Tibial nerve (tissue), 4 donors: ENCODE results near the gene RPA1. TPM values are rescaled to one million over a fixed set of nuclear protein-coding genes. Genes with fewer than 3 reads are reported as not detected.
A peak's percentile ranks its signal among the peaks of the same experiment; 100 is the strongest.

Source experiments
- DNase-seq, 2 donors: peaks; one replicate each; pipeline ENCODE4 v3.0.0-alpha.2; 2019; ENCODE audit warnings: low spot score in 2 of 2
- H3K27ac ChIP-seq, 4 donors: fragments of 200-600 bp; sonication (generic) in 3 of 4; one replicate each; pipeline ENCODE4 v1.5.1; 2017 to 2019; ENCODE audit warnings: mild to moderate bottlenecking in 1 of 4
- H3K27me3 ChIP-seq, 2 donors: fragments of 200-600 bp; sonication (generic) in 1 of 2; one replicate each; pipeline versions ENCODE4 v1.5.1 to v1.6.0; 2017 to 2019
- H3K36me3 ChIP-seq, 3 donors: fragments of 200-600 bp; sonication (generic); one replicate each; pipeline ENCODE4 v1.5.1; 2018 to 2019
- H3K4me1 ChIP-seq, 4 donors: fragments of 200-600 bp; sonication (generic) in 3 of 4; one replicate each; pipeline ENCODE4 v1.5.1; 2017 to 2019
- H3K4me3 ChIP-seq, 4 donors: fragments of 200-600 bp; sonication (generic) in 3 of 4; one replicate each; pipeline ENCODE4 v1.5.1; 2017 to 2019; ENCODE audit warnings: mild to moderate bottlenecking in 1 of 4, moderate library complexity in 1 of 4
- H3K9me3 ChIP-seq, 4 donors: fragments of 200-600 bp; sonication (generic) in 3 of 4; one replicate each; pipeline ENCODE4 v1.5.1; 2017 to 2019
- CTCF ChIP-seq, 5 experiments: fragments of 200-600 bp in 3 of 5; fragments of 450-650 bp in 2 of 5; sonication (generic) in 3 of 5; IDR thresholded peaks; one replicate each; pipeline ENCODE4 v1.5.1; 2016 to 2019; ENCODE audit warnings: antibody characterized with exemption in 5 of 5, mild to moderate bottlenecking in 3 of 5, moderate library complexity in 2 of 5
- EP300 ChIP-seq, 2 donors: sonication (generic); formaldehyde crosslinking; IDR thresholded peaks; one replicate each; pipeline ENCODE4 v1.6.1; 2017; ENCODE audit warnings: antibody characterized with exemption in 2 of 2, mild to moderate bottlenecking in 1 of 2
- POLR2A ChIP-seq, 2 donors: fragments of 450-650 bp; IDR thresholded peaks; one replicate each; pipeline ENCODE4 v1.6.1; 2017; ENCODE audit warnings: antibody characterized with exemption in 2 of 2, mild to moderate bottlenecking in 2 of 2, moderate library complexity in 2 of 2
- WGBS, 2 donors: methylation state at CpG; one replicate each; pipeline ENCODE4 v1.1.5; 2018; 5-methylcytosine and 5-hydroxymethylcytosine counted together
- total RNA-seq, 4 donors: library from RNA; depleted of rRNA; stranded (reverse); fragments of >200 nt; gene quantifications; one replicate each; pipeline ENCODE4 v1.1.0, GENCODE V29; 2016

RPA1 gene
- total RNA-seq, 4 donors from 2014 or later: 18.0 to 31.0 (median 26.7) TPM

- Histone ChIP-seq H3K9me3 (no peaks in the 10 kb centered on the region), H3K4me3 (no peak overlapping the region), H3K27ac (no peak overlapping the region), H3K36me3 (peaks cover 0 to 29% (median 0%) of the 10 kb centered on the region in 3 donors), H3K27me3 (no peaks in the 10 kb centered on the region), H3K4me1 (no peaks in the 10 kb centered on the region)
- TF ChIP-seq CTCF (IDR thresholded peaks at IDR 0.05): no peak
- TF ChIP-seq EP300 (IDR thresholded peaks at IDR 0.05): no peak
- no peak for TF ChIP-seq POLR2A (IDR thresholded peaks at IDR 0.05)
- WGBS, 2 donors: 91 to 97% methylated on average over 20 of the region's 20 CpGs
- no peak for DNase-seq
Measured at GRCh38 chr17:1810450-1811103, 19.2 kb upstream of the RPA1 start.

- Histone ChIP-seq H3K4me3 (no peak overlapping the region), H3K27me3 (no peaks in the 10 kb centered on the region), H3K36me3 (peaks cover 0 to 24% (median 0%) of the 10 kb centered on the region in 3 donors), H3K27ac (no peak overlapping the region), H3K4me1 (no peaks in the 10 kb centered on the region), H3K9me3 (no peaks in the 10 kb centered on the region)
- DNase-seq: no peak
- WGBS, 2 donors: 82 to 83% methylated on average over 5 of the region's 5 CpGs
- TF ChIP-seq POLR2A (IDR thresholded peaks at IDR 0.05) (no peak), EP300 (IDR thresholded peaks at IDR 0.05) (peak in 1 of 2 donors; percentile 10)
Measured at GRCh38 chr17:1813088-1813487, 16.7 kb upstream of the RPA1 start.

DNA sequence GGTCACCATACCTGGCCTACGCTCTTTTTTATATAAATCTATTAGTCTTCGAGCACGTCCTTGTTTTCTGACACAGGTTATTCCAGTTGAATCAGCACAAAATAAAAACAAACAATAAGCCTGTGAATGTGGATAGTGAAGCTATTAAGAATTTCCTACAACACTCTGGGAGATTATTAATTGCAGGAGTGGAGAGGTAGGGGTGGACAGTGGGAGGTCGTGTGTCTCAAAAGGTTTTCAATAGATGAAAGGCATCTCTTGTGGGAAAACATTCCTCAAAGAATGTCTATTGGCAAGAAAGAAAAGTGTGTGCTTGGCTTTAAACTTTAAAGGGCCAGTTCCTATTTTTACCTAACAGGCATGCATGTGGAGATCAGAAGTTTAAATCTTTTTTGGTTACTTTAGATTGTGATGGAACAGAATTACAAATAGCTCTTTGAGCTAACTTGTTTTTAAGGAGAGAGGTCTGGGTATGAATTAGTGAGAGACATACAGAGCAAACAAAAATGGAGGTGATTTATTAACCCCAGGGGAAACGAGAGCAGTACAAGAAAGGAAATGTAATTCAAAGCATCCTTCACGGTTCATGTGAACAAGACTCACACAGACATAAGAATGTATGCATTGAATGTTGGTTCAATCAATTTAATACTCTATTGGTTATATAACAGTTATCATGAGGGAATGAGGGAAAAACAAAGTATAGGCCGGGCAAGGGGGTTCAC, 9.1 kb upstream of the RPA1 start:
- H3K4me1 ChIP-seq: peaks cover 0 to 4% (median 0%) of the 10 kb centered on the region in 4 donors
- no peak overlapping the region for H3K27ac ChIP-seq
- 47 to 58% methylated on average over 7 of the region's 7 CpGs for WGBS, 2 donors
- H3K36me3 ChIP-seq: peaks cover 0 to 19% (median 0%) of the 10 kb centered on the region in 3 donors
- no peaks in the 10 kb centered on the region for H3K9me3 ChIP-seq
- DNase-seq: no peak
- no peaks in the 10 kb centered on the region for H3K27me3 ChIP-seq
- H3K4me3 ChIP-seq: no peak overlapping the region
- TF ChIP-seq EP300 (IDR thresholded peaks at IDR 0.05): no peak
- no peak for TF ChIP-seq CTCF (IDR thresholded peaks at IDR 0.05)
- no peak for TF ChIP-seq POLR2A (IDR thresholded peaks at IDR 0.05)

DNA sequence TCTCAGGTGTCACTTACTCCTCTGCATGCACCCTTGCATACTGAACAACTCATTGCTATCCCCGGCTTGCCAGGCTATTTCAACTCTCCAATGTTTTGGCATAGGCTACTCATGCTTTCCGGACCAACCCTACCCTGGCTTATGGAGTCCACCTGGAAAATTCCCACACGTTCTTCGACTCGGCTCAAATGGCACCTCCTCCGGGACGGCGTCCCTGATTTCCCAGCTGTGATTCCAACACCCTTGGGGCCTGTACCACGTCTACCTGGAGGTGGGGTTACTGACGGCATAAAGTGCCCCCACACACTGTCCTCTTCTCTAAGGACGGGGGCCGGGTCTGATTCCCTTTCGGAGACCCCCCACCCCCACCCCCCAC, 601 bp upstream of the RPA1 start:
- WGBS, 2 donors: 2% methylated on average over 12 of the region's 13 CpGs
- DNase-seq: no peak
- TF ChIP-seq POLR2A (IDR thresholded peaks at IDR 0.05) (no peak), CTCF (IDR thresholded peaks at IDR 0.05) (no peak), EP300 (IDR thresholded peaks at IDR 0.05) (no peak)
- peak overlapping the region; percentile 69 to 95 (median 92) for H3K27ac ChIP-seq
- H3K36me3 ChIP-seq: peaks cover 0 to 52% (median 0%) of the 10 kb centered on the region in 3 donors
- H3K4me3 ChIP-seq: peak overlapping the region; percentile 83 to 93 (median 87)
- peaks cover 0 to 37% (median 12%) of the 10 kb centered on the region in 4 donors for H3K4me1 ChIP-seq
- no peaks in the 10 kb centered on the region for H3K27me3 ChIP-seq
- no peaks in the 10 kb centered on the region for H3K9me3 ChIP-seq

GRCh38 chr17:1830288-1830687, 483 bp downstream of the RPA1 start:
- TF ChIP-seq CTCF (IDR thresholded peaks at IDR 0.05): no peak
- TF ChIP-seq POLR2A (IDR thresholded peaks at IDR 0.05): no peak
- no peak for TF ChIP-seq EP300 (IDR thresholded peaks at IDR 0.05)
- Histone ChIP-seq H3K27ac (peak overlapping the region; percentile 69 to 95 (median 92)), H3K9me3 (no peaks in the 10 kb centered on the region), H3K27me3 (no peaks in the 10 kb centered on the region), H3K4me3 (peak overlapping the region; percentile 83 to 93 (median 87)), H3K4me1 (peaks cover 0 to 37% (median 12%) of the 10 kb centered on the region in 4 donors), H3K36me3 (peaks cover 0 to 41% (median 0%) of the 10 kb centered on the region in 3 donors)
- no peak for DNase-seq
- 1 to 2% methylated on average over 11 of the region's 11 CpGs for WGBS, 2 donors
